ENCODE data around the gene PTGDR. TPM values are rescaled to one million over a fixed set of nuclear protein-coding genes. Genes with fewer than 3 reads are reported as not detected.

Gene PTGDR
- total and polyA plus RNA-seq, 10 of the 15 experiments (the other 5 are each of a cell fraction or from before 2014, with no cell fraction given) = not detected

DNA sequence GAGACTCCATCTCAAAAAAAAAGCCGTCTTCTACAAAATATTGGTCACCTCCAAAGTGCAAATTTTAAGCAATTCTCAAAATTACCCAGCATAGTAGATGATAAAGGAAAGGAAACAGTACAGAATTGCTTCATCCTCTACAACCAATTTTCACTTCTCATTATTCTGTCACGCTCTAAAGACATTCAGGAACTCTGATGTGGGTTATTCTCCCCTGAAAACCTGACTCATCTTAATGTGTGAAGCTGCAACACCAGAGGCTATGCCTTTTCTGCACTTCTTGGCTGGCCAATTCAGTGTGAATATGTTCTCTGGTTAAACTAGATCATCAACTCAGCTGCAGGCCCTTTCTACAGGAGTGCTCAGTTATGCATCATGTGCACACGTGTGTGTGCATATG lies 57.6 kb downstream of the PTGDR start (continued):
- TF ChIP-seq, protein P1, sequence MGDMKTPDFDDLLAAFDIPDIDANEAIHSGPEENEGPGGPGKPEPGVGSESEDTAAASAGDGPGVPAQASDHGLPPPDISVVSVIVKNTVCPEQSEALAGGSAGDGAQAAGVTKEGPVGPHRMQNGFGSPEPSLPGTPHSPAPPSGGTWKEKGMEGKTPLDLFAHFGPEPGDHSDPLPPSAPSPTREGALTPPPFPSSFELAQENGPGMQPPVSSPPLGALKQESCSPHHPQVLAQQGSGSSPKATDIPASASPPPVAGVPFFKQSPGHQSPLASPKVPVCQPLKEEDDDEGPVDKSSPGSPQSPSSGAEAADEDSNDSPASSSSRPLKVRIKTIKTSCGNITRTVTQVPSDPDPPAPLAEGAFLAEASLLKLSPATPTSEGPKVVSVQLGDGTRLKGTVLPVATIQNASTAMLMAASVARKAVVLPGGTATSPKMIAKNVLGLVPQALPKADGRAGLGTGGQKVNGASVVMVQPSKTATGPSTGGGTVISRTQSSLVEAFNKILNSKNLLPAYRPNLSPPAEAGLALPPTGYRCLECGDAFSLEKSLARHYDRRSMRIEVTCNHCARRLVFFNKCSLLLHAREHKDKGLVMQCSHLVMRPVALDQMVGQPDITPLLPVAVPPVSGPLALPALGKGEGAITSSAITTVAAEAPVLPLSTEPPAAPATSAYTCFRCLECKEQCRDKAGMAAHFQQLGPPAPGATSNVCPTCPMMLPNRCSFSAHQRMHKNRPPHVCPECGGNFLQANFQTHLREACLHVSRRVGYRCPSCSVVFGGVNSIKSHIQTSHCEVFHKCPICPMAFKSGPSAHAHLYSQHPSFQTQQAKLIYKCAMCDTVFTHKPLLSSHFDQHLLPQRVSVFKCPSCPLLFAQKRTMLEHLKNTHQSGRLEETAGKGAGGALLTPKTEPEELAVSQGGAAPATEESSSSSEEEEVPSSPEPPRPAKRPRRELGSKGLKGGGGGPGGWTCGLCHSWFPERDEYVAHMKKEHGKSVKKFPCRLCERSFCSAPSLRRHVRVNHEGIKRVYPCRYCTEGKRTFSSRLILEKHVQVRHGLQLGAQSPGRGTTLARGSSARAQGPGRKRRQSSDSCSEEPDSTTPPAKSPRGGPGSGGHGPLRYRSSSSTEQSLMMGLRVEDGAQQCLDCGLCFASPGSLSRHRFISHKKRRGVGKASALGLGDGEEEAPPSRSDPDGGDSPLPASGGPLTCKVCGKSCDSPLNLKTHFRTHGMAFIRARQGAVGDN (IDR thresholded peaks at IDR 0.05) = no peak
- TF ChIP-seq ETV6 (conservative IDR thresholded peaks at IDR 0.05 in 1 of 2, IDR thresholded peaks at IDR 0.05 in 1 of 2; ENCODE audit: borderline replicate concordance in 1 of 2, low read depth in 1 of 2) = peak in 1 of 2 experiments; percentile 69; a peak in 1 of 4 replicates
- TF ChIP-seq MYB (IDR thresholded peaks at IDR 0.05; ENCODE audit: borderline replicate concordance, low read depth, low read length) = no peak
- no peak for TF ChIP-seq NR2F1 (conservative IDR thresholded peaks at IDR 0.05)
- TF ChIP-seq CREB1 (IDR thresholded peaks at IDR 0.05; ENCODE audit: low read depth) = peak; percentile 49; the same call in 1 of the 2 replicates
- TF ChIP-seq, protein P2, sequence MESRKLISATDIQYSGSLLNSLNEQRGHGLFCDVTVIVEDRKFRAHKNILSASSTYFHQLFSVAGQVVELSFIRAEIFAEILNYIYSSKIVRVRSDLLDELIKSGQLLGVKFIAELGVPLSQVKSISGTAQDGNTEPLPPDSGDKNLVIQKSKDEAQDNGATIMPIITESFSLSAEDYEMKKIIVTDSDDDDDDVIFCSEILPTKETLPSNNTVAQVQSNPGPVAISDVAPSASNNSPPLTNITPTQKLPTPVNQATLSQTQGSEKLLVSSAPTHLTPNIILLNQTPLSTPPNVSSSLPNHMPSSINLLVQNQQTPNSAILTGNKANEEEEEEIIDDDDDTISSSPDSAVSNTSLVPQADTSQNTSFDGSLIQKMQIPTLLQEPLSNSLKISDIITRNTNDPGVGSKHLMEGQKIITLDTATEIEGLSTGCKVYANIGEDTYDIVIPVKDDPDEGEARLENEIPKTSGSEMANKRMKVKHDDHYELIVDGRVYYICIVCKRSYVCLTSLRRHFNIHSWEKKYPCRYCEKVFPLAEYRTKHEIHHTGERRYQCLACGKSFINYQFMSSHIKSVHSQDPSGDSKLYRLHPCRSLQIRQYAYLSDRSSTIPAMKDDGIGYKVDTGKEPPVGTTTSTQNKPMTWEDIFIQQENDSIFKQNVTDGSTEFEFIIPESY (IDR thresholded peaks at IDR 0.05) = no peak
- TF ChIP-seq NFXL1 (IDR thresholded peaks at IDR 0.05; ENCODE audit: borderline replicate concordance) = no peak
- peak; percentile 79 for TF ChIP-seq IKZF1 (conservative IDR thresholded peaks at IDR 0.05)
- TF ChIP-seq NBN (IDR thresholded peaks at IDR 0.05) = peak; percentile 83; the same call in 1 of the 2 replicates
- TF ChIP-seq SUZ12 (IDR thresholded peaks at IDR 0.05; ENCODE audit: unreplicated experiment) = no peak
- TF ChIP-seq, protein P3, sequence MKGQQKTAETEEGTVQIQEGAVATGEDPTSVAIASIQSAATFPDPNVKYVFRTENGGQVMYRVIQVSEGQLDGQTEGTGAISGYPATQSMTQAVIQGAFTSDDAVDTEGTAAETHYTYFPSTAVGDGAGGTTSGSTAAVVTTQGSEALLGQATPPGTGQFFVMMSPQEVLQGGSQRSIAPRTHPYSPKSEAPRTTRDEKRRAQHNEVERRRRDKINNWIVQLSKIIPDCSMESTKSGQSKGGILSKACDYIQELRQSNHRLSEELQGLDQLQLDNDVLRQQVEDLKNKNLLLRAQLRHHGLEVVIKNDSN (IDR thresholded peaks at IDR 0.05; ENCODE audit: borderline replicate concordance, extremely low read length, insufficient read depth, low read depth, low read length) = no peak
- TF ChIP-seq, protein P4, sequence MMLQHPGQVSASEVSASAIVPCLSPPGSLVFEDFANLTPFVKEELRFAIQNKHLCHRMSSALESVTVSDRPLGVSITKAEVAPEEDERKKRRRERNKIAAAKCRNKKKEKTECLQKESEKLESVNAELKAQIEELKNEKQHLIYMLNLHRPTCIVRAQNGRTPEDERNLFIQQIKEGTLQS (IDR thresholded peaks at IDR 0.05; ENCODE audit: borderline replicate concordance, extremely low read depth, low read depth, low read length) = no peak
- TF ChIP-seq, protein P5, sequence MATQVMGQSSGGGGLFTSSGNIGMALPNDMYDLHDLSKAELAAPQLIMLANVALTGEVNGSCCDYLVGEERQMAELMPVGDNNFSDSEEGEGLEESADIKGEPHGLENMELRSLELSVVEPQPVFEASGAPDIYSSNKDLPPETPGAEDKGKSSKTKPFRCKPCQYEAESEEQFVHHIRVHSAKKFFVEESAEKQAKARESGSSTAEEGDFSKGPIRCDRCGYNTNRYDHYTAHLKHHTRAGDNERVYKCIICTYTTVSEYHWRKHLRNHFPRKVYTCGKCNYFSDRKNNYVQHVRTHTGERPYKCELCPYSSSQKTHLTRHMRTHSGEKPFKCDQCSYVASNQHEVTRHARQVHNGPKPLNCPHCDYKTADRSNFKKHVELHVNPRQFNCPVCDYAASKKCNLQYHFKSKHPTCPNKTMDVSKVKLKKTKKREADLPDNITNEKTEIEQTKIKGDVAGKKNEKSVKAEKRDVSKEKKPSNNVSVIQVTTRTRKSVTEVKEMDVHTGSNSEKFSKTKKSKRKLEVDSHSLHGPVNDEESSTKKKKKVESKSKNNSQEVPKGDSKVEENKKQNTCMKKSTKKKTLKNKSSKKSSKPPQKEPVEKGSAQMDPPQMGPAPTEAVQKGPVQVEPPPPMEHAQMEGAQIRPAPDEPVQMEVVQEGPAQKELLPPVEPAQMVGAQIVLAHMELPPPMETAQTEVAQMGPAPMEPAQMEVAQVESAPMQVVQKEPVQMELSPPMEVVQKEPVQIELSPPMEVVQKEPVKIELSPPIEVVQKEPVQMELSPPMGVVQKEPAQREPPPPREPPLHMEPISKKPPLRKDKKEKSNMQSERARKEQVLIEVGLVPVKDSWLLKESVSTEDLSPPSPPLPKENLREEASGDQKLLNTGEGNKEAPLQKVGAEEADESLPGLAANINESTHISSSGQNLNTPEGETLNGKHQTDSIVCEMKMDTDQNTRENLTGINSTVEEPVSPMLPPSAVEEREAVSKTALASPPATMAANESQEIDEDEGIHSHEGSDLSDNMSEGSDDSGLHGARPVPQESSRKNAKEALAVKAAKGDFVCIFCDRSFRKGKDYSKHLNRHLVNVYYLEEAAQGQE (IDR thresholded peaks at IDR 0.05; ENCODE audit: low read depth, low read length) = no peak
- no peak for TF ChIP-seq CBFB (IDR thresholded peaks at IDR 0.05; ENCODE audit: low read depth)
- no peak for TF ChIP-seq EZH2 (IDR thresholded peaks at IDR 0.05; ENCODE audit: borderline replicate concordance, control insufficient read depth, low read depth, low read length)
- TF ChIP-seq, protein P6, sequence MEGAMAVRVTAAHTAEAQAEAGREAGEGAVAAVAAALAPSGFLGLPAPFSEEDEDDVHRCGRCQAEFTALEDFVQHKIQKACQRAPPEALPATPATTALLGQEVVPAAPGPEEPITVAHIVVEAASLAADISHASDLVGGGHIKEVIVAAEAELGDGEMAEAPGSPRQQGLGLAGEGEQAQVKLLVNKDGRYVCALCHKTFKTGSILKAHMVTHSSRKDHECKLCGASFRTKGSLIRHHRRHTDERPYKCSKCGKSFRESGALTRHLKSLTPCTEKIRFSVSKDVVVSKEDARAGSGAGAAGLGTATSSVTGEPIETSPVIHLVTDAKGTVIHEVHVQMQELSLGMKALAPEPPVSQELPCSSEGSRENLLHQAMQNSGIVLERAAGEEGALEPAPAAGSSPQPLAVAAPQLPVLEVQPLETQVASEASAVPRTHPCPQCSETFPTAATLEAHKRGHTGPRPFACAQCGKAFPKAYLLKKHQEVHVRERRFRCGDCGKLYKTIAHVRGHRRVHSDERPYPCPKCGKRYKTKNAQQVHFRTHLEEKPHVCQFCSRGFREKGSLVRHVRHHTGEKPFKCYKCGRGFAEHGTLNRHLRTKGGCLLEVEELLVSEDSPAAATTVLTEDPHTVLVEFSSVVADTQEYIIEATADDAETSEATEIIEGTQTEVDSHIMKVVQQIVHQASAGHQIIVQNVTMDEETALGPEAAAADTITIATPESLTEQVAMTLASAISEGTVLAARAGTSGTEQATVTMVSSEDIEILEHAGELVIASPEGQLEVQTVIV (IDR thresholded peaks at IDR 0.05; ENCODE audit: borderline replicate concordance, partially characterized antibody) = no peak
